Esophagus muscularis mucosa (tissue), 4 donors: ENCODE results near the gene CTRL. TPM values are rescaled to one million over a fixed set of nuclear protein-coding genes. Genes with fewer than 3 reads are reported as not detected.
A peak's percentile ranks its signal among the peaks of the same experiment; 100 is the strongest.

ENCODE experiments used
- DNase-seq: peaks from one replicate; pipeline ENCODE4 v3.0.0-alpha.2; 2017; ENCODE audit errors: extremely low spot score
- H3K27ac ChIP-seq, 4 donors: fragments of 200-600 bp; sonication (generic); replicated peaks in 1 of 4; 1 replicate in 3 of 4; 2 replicates in 1 of 4; pipeline ENCODE4 v1.5.1; 2016 to 2019; ENCODE audit warnings: mild to moderate bottlenecking in 1 of 4
- H3K27me3 ChIP-seq, 4 donors: fragments of 200-600 bp; sonication (generic); one replicate each; pipeline versions ENCODE4 v1.5.1 to v1.6.0; 2016 to 2019
- H3K36me3 ChIP-seq, 4 donors: fragments of 200-600 bp; sonication (generic); one replicate each; pipeline ENCODE4 v1.5.1; 2016 to 2019
- H3K4me1 ChIP-seq, 4 donors: fragments of 200-600 bp; sonication (generic); one replicate each; pipeline ENCODE4 v1.5.1; 2016 to 2019
- H3K4me3 ChIP-seq, 4 donors: fragments of 200-600 bp; sonication (generic); 1 replicate in 2 of 4; 2 replicates in 2 of 4; pipeline ENCODE4 v1.5.1; 2016 to 2019; ENCODE audit warnings: mild to moderate bottlenecking in 4 of 4, moderate library complexity in 1 of 4
- H3K9me3 ChIP-seq, 4 donors: fragments of 200-600 bp; sonication (generic); 1 replicate in 3 of 4; 2 replicates in 1 of 4; pipeline ENCODE4 v1.5.1; 2016 to 2019
- CTCF ChIP-seq, 3 experiments: fragments of 200-600 bp in 2 of 3; fragments of 450-650 bp in 1 of 3; sonication (generic) in 2 of 3; IDR thresholded peaks; one replicate each; pipeline ENCODE4 v1.5.1; 2017 to 2019; ENCODE audit warnings: antibody characterized with exemption in 3 of 3, mild to moderate bottlenecking in 2 of 3, moderate library complexity in 1 of 3
- EP300 ChIP-seq: sonication (generic); formaldehyde crosslinking; IDR thresholded peaks from one replicate; pipeline ENCODE4 v1.6.1; 2017; ENCODE audit warnings: antibody characterized with exemption
- POLR2A ChIP-seq: fragments of 450-650 bp; IDR thresholded peaks from one replicate; pipeline ENCODE4 v1.6.1; 2017; ENCODE audit warnings: antibody characterized with exemption, moderate library complexity, mild to moderate bottlenecking, low read depth
- POLR2AphosphoS5 ChIP-seq, 2 donors: sonication (generic); formaldehyde crosslinking; IDR thresholded peaks; one replicate each; pipeline ENCODE4 v1.6.1; 2017; ENCODE audit warnings: antibody characterized with exemption in 2 of 2
- WGBS: methylation state at CpG from one replicate; pipeline ENCODE4 v1.1.5; 2018; 5-methylcytosine and 5-hydroxymethylcytosine counted together
- intact Hi-C: fragments of 100-400 bp; cut with DNase I; formaldehyde crosslinking; loops from one replicate; pipeline ENCODE4 v1.15.1; 2023
- total RNA-seq, 4 donors: library from RNA; depleted of rRNA; stranded (reverse); fragments of >200 nt; gene quantifications; one replicate each; pipeline versions ENCODE4 v1.1.0 to v1.2.1, GENCODE V29; 2016

The CTRL gene
- total RNA-seq, 4 donors from 2014 or later: 0.80 to 1.1 (median 0.99) TPM; not detected in 1

GRCh38 chr16:67883146-67883871 is 48.4 kb downstream of the CTRL start:
- no peak overlapping the region for H3K4me3 ChIP-seq
- H3K27me3 ChIP-seq: no peaks in the 10 kb centered on the region
- H3K27ac ChIP-seq: peak overlapping the region; percentile 71 to 83 (median 76)
- WGBS: 69% methylated on average over 3 of the region's 6 CpGs
- TF ChIP-seq POLR2AphosphoS5 (IDR thresholded peaks at IDR 0.05) (peak in 1 of 2 donors; percentile 1), CTCF (IDR thresholded peaks at IDR 0.05) (no peak)
- no peak for DNase-seq
- intact Hi-C loops: loop anchor here (2.0 to 5.0 kb wide), 2 partner anchors 45 to 159 kb away; no protein-coding TSS in a partner anchor
- peaks cover 19 to 42% (median 24%) of the 10 kb centered on the region in 4 donors for H3K4me1 ChIP-seq
- peaks cover 54 to 78% (median 69%) of the 10 kb centered on the region in 4 donors for H3K36me3 ChIP-seq
- no peaks in the 10 kb centered on the region for H3K9me3 ChIP-seq

GRCh38 chr16:67882374-67883145 is 49.1 kb downstream of the CTRL start:
- Histone ChIP-seq H3K27ac (no peak overlapping the region), H3K36me3 (peaks cover 61 to 86% (median 76%) of the 10 kb centered on the region in 4 donors), H3K9me3 (no peaks in the 10 kb centered on the region), H3K27me3 (no peaks in the 10 kb centered on the region), H3K4me3 (no peak overlapping the region), H3K4me1 (peaks cover 19 to 42% (median 24%) of the 10 kb centered on the region in 4 donors)
- intact Hi-C loops: loop anchor here (2.0 to 5.0 kb wide), 2 partner anchors 46 to 160 kb away; no protein-coding TSS in a partner anchor
- 82% methylated on average over 12 of the region's 18 CpGs for WGBS
- DNase-seq: no peak
- TF ChIP-seq POLR2AphosphoS5 (IDR thresholded peaks at IDR 0.05) (no peak), EP300 (no peak), POLR2A (no peak), CTCF (IDR thresholded peaks at IDR 0.05) (no peak)

- H3K27ac ChIP-seq: no peak overlapping the region
- TF ChIP-seq POLR2AphosphoS5 (IDR thresholded peaks at IDR 0.05) (no peak), CTCF (IDR thresholded peaks at IDR 0.05) (no peak), POLR2A (no peak), EP300 (no peak)
- H3K4me1 ChIP-seq: peaks cover 19 to 42% (median 25%) of the 10 kb centered on the region in 4 donors
- DNase-seq: no peak
- no peaks in the 10 kb centered on the region for H3K9me3 ChIP-seq
- H3K36me3 ChIP-seq: peaks cover 68 to 94% (median 85%) of the 10 kb centered on the region in 4 donors
- WGBS: 89% methylated on average over 18 of the region's 21 CpGs
- no peaks in the 10 kb centered on the region for H3K27me3 ChIP-seq
- no peak overlapping the region for H3K4me3 ChIP-seq
- intact Hi-C loops: loop anchor here (2.0 to 5.0 kb wide), 2 partner anchors 47 to 161 kb away; no protein-coding TSS in a partner anchor
Measured at GRCh38 chr16:67881621-67882161, 50.0 kb downstream of the CTRL start.

GRCh38 chr16:67880584-67880983 is 51.1 kb downstream of the CTRL start:
- no peak for DNase-seq
- intact Hi-C loops: loop anchor here (5.0 kb wide), 1 partner anchor 162 kb away; no protein-coding TSS in a partner anchor
- WGBS: 85% methylated on average over 5 of the region's 13 CpGs
- H3K27me3 ChIP-seq: no peaks in the 10 kb centered on the region
- H3K27ac ChIP-seq: no peak overlapping the region
- H3K36me3 ChIP-seq: peaks cover 74 to 94% (median 90%) of the 10 kb centered on the region in 4 donors
- peaks cover 26 to 42% (median 35%) of the 10 kb centered on the region in 4 donors for H3K4me1 ChIP-seq
- TF ChIP-seq POLR2A: no peak
- H3K9me3 ChIP-seq: no peaks in the 10 kb centered on the region
- H3K4me3 ChIP-seq: no peak overlapping the region

GRCh38 chr16:67879936-67880335 is 51.7 kb downstream of the CTRL start:
- Histone ChIP-seq H3K27me3 (no peaks in the 10 kb centered on the region), H3K27ac (no peak overlapping the region), H3K9me3 (no peaks in the 10 kb centered on the region), H3K4me1 (peaks cover 29 to 45% (median 36%) of the 10 kb centered on the region in 4 donors), H3K4me3 (no peak overlapping the region), H3K36me3 (peaks cover 74 to 95% (median 89%) of the 10 kb centered on the region in 4 donors)
- TF ChIP-seq CTCF (IDR thresholded peaks at IDR 0.05): no peak
- TF ChIP-seq EP300: no peak
- TF ChIP-seq POLR2AphosphoS5 (IDR thresholded peaks at IDR 0.05): no peak
- no peak for TF ChIP-seq POLR2A
- WGBS: 82% methylated on average over 2 of the region's 5 CpGs
- intact Hi-C loops: loop anchor here (5.0 kb wide), 1 partner anchor 162 kb away; no protein-coding TSS in a partner anchor
- no peak for DNase-seq
